Hippocampal formation (tissue), 2 donors: Measurements from ENCODE around the gene DHRSX.
"Not testable (repeated sequence)": the region's sequence is repeated elsewhere in the genome, so short reads cannot be mapped to it uniquely, and the experiment has no call there.

Source experiments
- DNase-seq, 2 donors: peaks; one replicate each; lab custom pipeline; 2025; lab: John Stamatoyannopoulos, UW

Gene DHRSX

GRCh38 chrX:2395261-2395992 lies 105.3 kb downstream of the DHRSX start:
- no peak for DNase-seq

GRCh38 chrX:2391869-2392606 lies 108.7 kb downstream of the DHRSX start:
- DNase-seq: no peak

- DNase-seq: no peak
These were observed 110.0 kb downstream of the DHRSX start for GRCh38 chrX:2390754-2391153.

GRCh38 chrX:2389731-2390130 lies 111.0 kb downstream of the DHRSX start:
- DNase-seq: not testable (repeated sequence)

GRCh38 chrX:2389324-2389723 lies 111.5 kb downstream of the DHRSX start:
- no peak for DNase-seq

GRCh38 chrX:2388669-2389068 lies 112.1 kb downstream of the DHRSX start:
- no peak for DNase-seq

- DNase-seq: no peak
These were observed 113.0 kb downstream of the DHRSX start for GRCh38 chrX:2387614-2388239.

GRCh38 chrX:2385224-2385623 lies 115.6 kb downstream of the DHRSX start:
- no peak for DNase-seq

GRCh38 chrX:2384486-2384885 lies 116.3 kb downstream of the DHRSX start:
- DNase-seq: no peak

- no peak for DNase-seq
These were observed 117.0 kb downstream of the DHRSX start for GRCh38 chrX:2383735-2384134.

- no peak for DNase-seq
These were observed 117.6 kb downstream of the DHRSX start for GRCh38 chrX:2383144-2383543.

- not testable (repeated sequence) for DNase-seq
These were observed 118.2 kb downstream of the DHRSX start for GRCh38 chrX:2382433-2383048.

- no peak for DNase-seq
These were observed 124.6 kb downstream of the DHRSX start for GRCh38 chrX:2376166-2376565.

- no peak for DNase-seq
These were observed 126.7 kb downstream of the DHRSX start for GRCh38 chrX:2374086-2374485.

GRCh38 chrX:2373615-2374014 lies 127.2 kb downstream of the DHRSX start:
- no peak for DNase-seq

- no peak for DNase-seq
These were observed 129.6 kb downstream of the DHRSX start for GRCh38 chrX:2371026-2371711.

- DNase-seq: no peak
These were observed 130.3 kb downstream of the DHRSX start for GRCh38 chrX:2370456-2370855.

GRCh38 chrX:2369206-2369605 lies 131.6 kb downstream of the DHRSX start:
- no peak for DNase-seq

GRCh38 chrX:2360731-2361130 lies 140.0 kb downstream of the DHRSX start:
- no peak for DNase-seq

- DNase-seq: not testable (repeated sequence)
These were observed 141.3 kb downstream of the DHRSX start for GRCh38 chrX:2359522-2359921.

- no peak for DNase-seq
These were observed 148.5 kb downstream of the DHRSX start for GRCh38 chrX:2351999-2352995.
